Epithelial cell of proximal tubule (primary cell): ENCODE data around the gene MEGF11. TPM values are rescaled to one million over a fixed set of nuclear protein-coding genes. Genes with fewer than 3 reads are reported as not detected.
"Not testable (repeated sequence)": the region's sequence is repeated elsewhere in the genome, so short reads cannot be mapped to it uniquely, and the experiment has no call there.

Source experiments
- DNase-seq: peaks from one replicate; pipeline ENCODE4 v3.0.0-alpha.2; 2011; ENCODE audit warnings: low read depth
- H3K4me3 ChIP-seq: 2 replicates; pipeline ENCODE4 v1.5.1; 2011; ENCODE audit warnings: low read depth, mild to moderate bottlenecking, low read length
- CTCF ChIP-seq: conservative IDR thresholded peaks from 2 replicates; pipeline ENCODE4 v1.5.1; 2012; ENCODE audit warnings: low read depth, mild to moderate bottlenecking, low read length
- total RNA-seq: library from RNA; depleted of rRNA; stranded (reverse); fragments of >200 nt; gene quantifications from 2 replicates; pipeline ENCODE4 v1.2.3, GENCODE V29; 2015

Gene MEGF11
- total RNA-seq, 1 donor from 2014 or later, result 3.7 TPM

GRCh38 chr15:65877749-65878148 is 375.8 kb downstream of the MEGF11 start:
- no peak overlapping the region for H3K4me3 ChIP-seq
- TF ChIP-seq CTCF, result no peak
- DNase-seq, result no peak

- no peak for DNase-seq
- H3K4me3 ChIP-seq, result no peak overlapping the region
- no peak for TF ChIP-seq CTCF
These were observed 378.1 kb downstream of the MEGF11 start for GRCh38 chr15:65875458-65875857.

- no peak for DNase-seq
- no peak overlapping the region for H3K4me3 ChIP-seq
- no peak for TF ChIP-seq CTCF
These were observed 380.3 kb downstream of the MEGF11 start for GRCh38 chr15:65873256-65873655.

DNA sequence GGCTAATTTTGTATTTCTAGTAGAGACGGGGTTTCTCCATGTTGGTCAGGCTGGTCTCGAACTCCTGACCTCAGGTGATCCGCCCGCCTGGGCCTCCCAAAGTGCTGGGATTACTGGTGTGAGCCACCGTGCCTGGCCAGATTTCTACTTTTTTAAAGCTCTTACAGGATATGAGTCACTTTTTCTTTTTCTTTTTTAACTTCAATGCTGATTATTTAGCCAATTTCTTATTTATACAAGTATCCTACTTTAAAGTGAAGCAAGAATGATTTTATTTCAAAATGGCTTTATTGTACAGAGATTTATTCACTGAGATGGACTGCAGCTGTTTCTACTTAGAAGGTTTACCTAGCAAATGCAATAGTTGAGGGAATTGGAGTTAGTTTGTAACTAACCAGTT is 381.0 kb downstream of the MEGF11 start:
- H3K4me3 ChIP-seq, DNase-seq: not testable (repeated sequence)

DNA sequence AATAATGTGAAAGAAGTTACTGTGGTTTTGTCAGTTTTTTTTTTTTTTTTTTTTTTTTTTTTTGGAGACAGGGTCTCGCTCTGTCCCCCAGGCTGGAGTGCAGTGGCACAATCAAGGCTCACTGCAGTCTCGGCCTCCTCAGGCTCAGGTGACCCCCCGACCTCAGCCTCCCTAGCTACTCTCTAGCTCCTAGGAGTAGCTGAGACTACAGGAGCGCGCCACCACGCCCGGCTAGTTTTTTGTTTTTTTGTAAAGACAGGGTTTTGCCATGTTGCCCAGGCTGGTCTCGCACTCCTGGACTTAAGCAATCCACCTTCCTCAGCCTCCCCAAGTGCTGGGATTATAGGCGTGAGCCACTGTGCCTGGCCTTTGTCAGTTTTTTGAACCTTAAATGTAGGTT is 381.7 kb downstream of the MEGF11 start:
- peak overlapping the region; percentile 99 for H3K4me3 ChIP-seq
- not testable (repeated sequence) for DNase-seq

- no peak for TF ChIP-seq CTCF
- H3K4me3 ChIP-seq, result peak overlapping the region; percentile 99
- DNase-seq, result no peak
These were observed 382.5 kb downstream of the MEGF11 start for GRCh38 chr15:65870889-65871533.

DNA sequence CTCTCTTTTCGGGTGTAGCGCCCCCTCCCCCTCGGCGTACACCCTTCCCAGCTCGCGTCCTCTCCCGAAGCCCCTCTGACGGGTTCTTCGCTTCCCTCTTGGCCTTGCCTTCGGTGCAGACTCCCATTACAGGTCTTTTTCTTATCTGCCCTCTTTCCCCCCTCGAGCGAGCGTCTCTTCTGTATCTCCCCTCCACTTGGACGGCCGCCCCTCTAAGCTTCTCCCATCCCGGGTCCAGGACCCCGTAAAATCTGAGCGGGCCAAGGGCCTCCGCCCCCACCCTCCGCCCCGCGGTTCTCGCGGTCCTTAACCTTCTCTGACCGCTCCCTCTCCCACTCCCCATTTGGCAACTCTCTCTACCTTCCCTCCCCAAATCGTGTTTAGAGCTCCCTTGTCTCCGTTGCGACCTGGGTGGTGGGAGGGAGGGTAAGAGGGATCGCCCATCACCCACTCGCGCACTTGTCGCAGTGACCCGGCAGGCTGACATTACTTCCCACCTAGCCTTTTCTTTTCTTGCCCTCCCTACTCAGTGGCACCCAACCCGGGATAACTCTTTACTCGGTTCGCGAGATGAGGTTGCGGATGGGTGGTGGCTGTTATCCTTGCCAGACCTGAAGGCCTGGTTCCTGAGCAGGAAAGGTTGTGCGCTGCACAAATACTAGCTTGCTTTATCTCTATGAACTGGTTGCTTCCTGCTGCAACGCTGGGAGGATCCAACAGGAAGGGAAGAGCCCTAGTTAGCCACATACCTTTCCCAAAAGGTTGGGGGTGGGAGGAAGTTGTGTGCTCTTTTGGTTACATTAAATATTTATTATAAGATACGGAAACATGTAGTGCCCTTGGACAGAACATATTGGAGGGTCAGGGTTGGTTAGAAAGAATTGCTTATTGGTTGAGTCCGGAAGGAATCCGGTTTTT is 383.3 kb downstream of the MEGF11 start:
- peak overlapping the region; percentile 99 for H3K4me3 ChIP-seq
- TF ChIP-seq CTCF, result no peak
- DNase-seq, result no peak
